K562 (cell line): ENCODE measurements around the gene CEP68. TPM values are rescaled to one million over a fixed set of nuclear protein-coding genes. Genes with fewer than 3 reads are reported as not detected.

Experiments used
- CBX2 ChIP-seq: fragments of 200-600 bp; sonication (generic); IDR thresholded peaks from one replicate; pipeline ENCODE4 v1.6.1; 2012; ENCODE audit warnings: mild to moderate bottlenecking, low read length, inconsistent platforms; ENCODE audit not compliant: insufficient read depth, poor library complexity, severe bottlenecking
- CREBBP ChIP-seq: IDR thresholded peaks from one replicate; pipeline ENCODE4 v1.6.1; 2012; ENCODE audit warnings: low read depth, mild to moderate bottlenecking, control low read depth, inconsistent platforms, low read length
- ETV5 ChIP-seq: sonication (generic); formaldehyde crosslinking; IDR thresholded peaks from 2 replicates; pipeline ENCODE4 v1.4.0; 2020; ENCODE audit warnings: low read depth, mild to moderate bottlenecking, missing genetic modification reagents
- POLR2G ChIP-seq: fragments of 200-400 bp; formaldehyde crosslinking; IDR thresholded peaks from 2 replicates; pipeline ENCODE4 v1.6.1; 2017; ENCODE audit warnings: low read depth, mild to moderate bottlenecking, antibody characterized with exemption, low read length, moderate library complexity
- POU5F1 ChIP-seq: fragments of 150-350 bp; IDR thresholded peaks from 2 replicates; pipeline ENCODE4 v1.6.1; 2014; ENCODE audit warnings: borderline replicate concordance, low read length, low read depth, mild to moderate bottlenecking; ENCODE audit not compliant: partially characterized antibody
- RBM17 ChIP-seq: fragments of 200-400 bp; formaldehyde crosslinking; IDR thresholded peaks from 2 replicates; pipeline ENCODE4 v1.6.1; 2017; ENCODE audit warnings: low read depth, mild to moderate bottlenecking, low read length, borderline replicate concordance
- RNF2 ChIP-seq: sonication (generic); IDR thresholded peaks from 2 replicates; pipeline ENCODE4 v1.6.1; 2016
- TCF3 ChIP-seq: sonication (generic); formaldehyde crosslinking; IDR thresholded peaks from 2 replicates; pipeline ENCODE4 v1.4.0; 2020; ENCODE audit warnings: mild to moderate bottlenecking, missing genetic modification reagents
- ZNF121 ChIP-seq: sonication (generic); formaldehyde crosslinking; conservative IDR thresholded peaks from 2 replicates; pipeline ENCODE4 v1.8.0; 2022; ENCODE audit warnings: missing genetic modification reagents
- ZNF134 ChIP-seq: fragments of 250-450 bp; sonication (Bioruptor Pico); conservative IDR thresholded peaks from 2 replicates; pipeline ENCODE4 v1.4.0; 2020
- ZNF212 ChIP-seq: fragments of 450-650 bp; formaldehyde crosslinking; IDR thresholded peaks from 2 replicates; pipeline ENCODE4 v1.4.0; 2020; ENCODE audit warnings: mild to moderate bottlenecking
- ZNF583 ChIP-seq: fragments of 250-450 bp; sonication (Bioruptor Pico); IDR thresholded peaks from 2 replicates; pipeline ENCODE4 v1.4.0; 2020
- polyA plus RNA-seq, 8 experiments: library from polyadenylated mRNA; depleted of rRNA in 4 of 8; stranded (reverse) in 5 of 8; unstranded in 3 of 8; fragments of >200 nt; fragmentation: Nextera tagmentation in 2 of 8; fragmentation: Illumina TruSeq in 1 of 8; extraction: Ambion mirVana in 2 of 8; extraction: Trizol in 1 of 8; gene quantifications; 2 replicates each; pipeline versions ENCODE4 v1.2.1 to v1.2.3, GENCODE V29; 2011 to 2014; ENCODE audit warnings: inconsistent platforms in 1 of 8, missing spikeins in 1 of 8
- total RNA-seq, 7 experiments: library from RNA; depleted of rRNA in 6 of 7; stranded (reverse); fragments of >200 nt in 6 of 7; fragmentation: Illumina TruSeq in 2 of 7; extraction: Trizol in 2 of 7; gene quantifications; 2 replicates each; pipeline versions ENCODE4 v1.2.1 to v1.2.3, GENCODE V29; 2011 to 2021; ENCODE audit warnings: low replicate concordance in 1 of 7
- TF ChIP-seq, protein P1 (sequence below): fragments of 250-450 bp; sonication (Bioruptor Pico); IDR thresholded peaks from 2 replicates; pipeline ENCODE4 v1.4.0; 2020
- TF ChIP-seq, protein P2 (sequence below), 2 experiments: fragments of 150-350 bp in 1 of 2; IDR thresholded peaks; 2 replicates each; pipeline ENCODE4 v1.6.1; 2012 to 2016; ENCODE audit warnings: low read depth in 2 of 2, low read length in 2 of 2, mild to moderate bottlenecking in 1 of 2, moderate library complexity in 1 of 2
- TF ChIP-seq, protein P3 (sequence below): sonication (generic); formaldehyde crosslinking; IDR thresholded peaks from 2 replicates; pipeline ENCODE4 v1.8.1; 2023; ENCODE audit warnings: mild to moderate bottlenecking, missing genetic modification reagents
- TF ChIP-seq, protein P4 (sequence below): sonication (generic); formaldehyde crosslinking; IDR thresholded peaks from 2 replicates; pipeline ENCODE4 v1.8.0; 2022; ENCODE audit warnings: mild to moderate bottlenecking, missing genetic modification reagents
- TF ChIP-seq, protein P5 (sequence below): fragments of 250-450 bp; sonication (Bioruptor Pico); IDR thresholded peaks from 2 replicates; pipeline ENCODE4 v1.8.0; 2022; ENCODE audit warnings: inconsistent platforms, mild to moderate bottlenecking, moderate library complexity, borderline replicate concordance

The CEP68 gene
- total and polyA plus RNA-seq, 9 of the 15 experiments (the other 6 are each of a cell fraction or from before 2014, with no cell fraction given) = 1.4 to 8.5 (median 5.2) TPM

DNA sequence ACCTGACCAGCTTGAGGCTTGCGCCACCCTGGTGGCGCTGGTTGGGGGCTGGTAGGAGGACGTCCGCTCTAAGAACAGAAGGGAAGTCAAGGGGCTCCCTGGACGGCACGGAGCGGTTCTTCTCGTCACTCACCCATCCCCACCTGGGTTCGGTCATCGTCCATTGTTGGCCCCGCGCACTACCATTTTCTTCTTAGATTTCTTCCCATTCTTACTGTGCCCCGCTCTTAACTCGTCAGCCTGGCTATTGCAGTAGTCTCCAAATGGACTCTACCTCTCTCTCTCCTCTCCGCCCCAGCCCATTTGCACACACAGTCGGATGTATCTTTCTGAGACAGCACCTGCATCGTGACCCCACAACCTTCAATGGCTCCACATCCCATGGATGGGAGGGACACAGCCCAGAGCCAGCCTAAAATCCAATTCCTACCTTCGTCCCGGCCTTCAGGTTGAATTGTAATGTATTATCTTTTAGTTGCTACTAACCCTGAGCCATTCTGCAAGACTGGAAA, 74.5 kb downstream of the CEP68 start (continued):
- TF ChIP-seq, protein P1, sequence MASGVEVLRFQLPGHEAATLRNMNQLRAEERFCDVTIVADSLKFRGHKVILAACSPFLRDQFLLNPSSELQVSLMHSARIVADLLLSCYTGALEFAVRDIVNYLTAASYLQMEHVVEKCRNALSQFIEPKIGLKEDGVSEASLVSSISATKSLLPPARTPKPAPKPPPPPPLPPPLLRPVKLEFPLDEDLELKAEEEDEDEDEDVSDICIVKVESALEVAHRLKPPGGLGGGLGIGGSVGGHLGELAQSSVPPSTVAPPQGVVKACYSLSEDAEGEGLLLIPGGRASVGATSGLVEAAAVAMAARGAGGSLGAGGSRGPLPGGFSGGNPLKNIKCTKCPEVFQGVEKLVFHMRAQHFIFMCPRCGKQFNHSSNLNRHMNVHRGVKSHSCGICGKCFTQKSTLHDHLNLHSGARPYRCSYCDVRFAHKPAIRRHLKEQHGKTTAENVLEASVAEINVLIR = no peak
- TF ChIP-seq ZNF121 (CRISPR knock-in tag) (no peak), CREBBP (no peak), CBX2 (no peak), ZNF212 (CRISPR knock-in tag) (peak; percentile 61; the same call in 1 of the 2 replicates), POU5F1 (no peak), ETV5 (CRISPR knock-in tag) (no peak), RBM17 (no peak), ZNF134 (CRISPR knock-in tag) (no peak), TCF3 (CRISPR knock-in tag) (no peak), POLR2G (no peak; the same call in 1 of the 2 replicates), ZNF583 (no peak), RNF2 (no peak)
- TF ChIP-seq, protein P2, sequence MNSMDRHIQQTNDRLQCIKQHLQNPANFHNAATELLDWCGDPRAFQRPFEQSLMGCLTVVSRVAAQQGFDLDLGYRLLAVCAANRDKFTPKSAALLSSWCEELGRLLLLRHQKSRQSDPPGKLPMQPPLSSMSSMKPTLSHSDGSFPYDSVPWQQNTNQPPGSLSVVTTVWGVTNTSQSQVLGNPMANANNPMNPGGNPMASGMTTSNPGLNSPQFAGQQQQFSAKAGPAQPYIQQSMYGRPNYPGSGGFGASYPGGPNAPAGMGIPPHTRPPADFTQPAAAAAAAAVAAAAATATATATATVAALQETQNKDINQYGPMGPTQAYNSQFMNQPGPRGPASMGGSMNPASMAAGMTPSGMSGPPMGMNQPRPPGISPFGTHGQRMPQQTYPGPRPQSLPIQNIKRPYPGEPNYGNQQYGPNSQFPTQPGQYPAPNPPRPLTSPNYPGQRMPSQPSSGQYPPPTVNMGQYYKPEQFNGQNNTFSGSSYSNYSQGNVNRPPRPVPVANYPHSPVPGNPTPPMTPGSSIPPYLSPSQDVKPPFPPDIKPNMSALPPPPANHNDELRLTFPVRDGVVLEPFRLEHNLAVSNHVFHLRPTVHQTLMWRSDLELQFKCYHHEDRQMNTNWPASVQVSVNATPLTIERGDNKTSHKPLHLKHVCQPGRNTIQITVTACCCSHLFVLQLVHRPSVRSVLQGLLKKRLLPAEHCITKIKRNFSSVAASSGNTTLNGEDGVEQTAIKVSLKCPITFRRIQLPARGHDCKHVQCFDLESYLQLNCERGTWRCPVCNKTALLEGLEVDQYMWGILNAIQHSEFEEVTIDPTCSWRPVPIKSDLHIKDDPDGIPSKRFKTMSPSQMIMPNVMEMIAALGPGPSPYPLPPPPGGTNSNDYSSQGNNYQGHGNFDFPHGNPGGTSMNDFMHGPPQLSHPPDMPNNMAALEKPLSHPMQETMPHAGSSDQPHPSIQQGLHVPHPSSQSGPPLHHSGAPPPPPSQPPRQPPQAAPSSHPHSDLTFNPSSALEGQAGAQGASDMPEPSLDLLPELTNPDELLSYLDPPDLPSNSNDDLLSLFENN (IDR thresholded peaks at IDR 0.05; ENCODE audit: low read depth in 2 of 2, low read length in 2 of 2) = no peak
- TF ChIP-seq, protein P3, sequence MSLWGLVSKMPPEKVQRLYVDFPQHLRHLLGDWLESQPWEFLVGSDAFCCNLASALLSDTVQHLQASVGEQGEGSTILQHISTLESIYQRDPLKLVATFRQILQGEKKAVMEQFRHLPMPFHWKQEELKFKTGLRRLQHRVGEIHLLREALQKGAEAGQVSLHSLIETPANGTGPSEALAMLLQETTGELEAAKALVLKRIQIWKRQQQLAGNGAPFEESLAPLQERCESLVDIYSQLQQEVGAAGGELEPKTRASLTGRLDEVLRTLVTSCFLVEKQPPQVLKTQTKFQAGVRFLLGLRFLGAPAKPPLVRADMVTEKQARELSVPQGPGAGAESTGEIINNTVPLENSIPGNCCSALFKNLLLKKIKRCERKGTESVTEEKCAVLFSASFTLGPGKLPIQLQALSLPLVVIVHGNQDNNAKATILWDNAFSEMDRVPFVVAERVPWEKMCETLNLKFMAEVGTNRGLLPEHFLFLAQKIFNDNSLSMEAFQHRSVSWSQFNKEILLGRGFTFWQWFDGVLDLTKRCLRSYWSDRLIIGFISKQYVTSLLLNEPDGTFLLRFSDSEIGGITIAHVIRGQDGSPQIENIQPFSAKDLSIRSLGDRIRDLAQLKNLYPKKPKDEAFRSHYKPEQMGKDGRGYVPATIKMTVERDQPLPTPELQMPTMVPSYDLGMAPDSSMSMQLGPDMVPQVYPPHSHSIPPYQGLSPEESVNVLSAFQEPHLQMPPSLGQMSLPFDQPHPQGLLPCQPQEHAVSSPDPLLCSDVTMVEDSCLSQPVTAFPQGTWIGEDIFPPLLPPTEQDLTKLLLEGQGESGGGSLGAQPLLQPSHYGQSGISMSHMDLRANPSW (CRISPR knock-in tag) = no peak
- TF ChIP-seq, protein P4, sequence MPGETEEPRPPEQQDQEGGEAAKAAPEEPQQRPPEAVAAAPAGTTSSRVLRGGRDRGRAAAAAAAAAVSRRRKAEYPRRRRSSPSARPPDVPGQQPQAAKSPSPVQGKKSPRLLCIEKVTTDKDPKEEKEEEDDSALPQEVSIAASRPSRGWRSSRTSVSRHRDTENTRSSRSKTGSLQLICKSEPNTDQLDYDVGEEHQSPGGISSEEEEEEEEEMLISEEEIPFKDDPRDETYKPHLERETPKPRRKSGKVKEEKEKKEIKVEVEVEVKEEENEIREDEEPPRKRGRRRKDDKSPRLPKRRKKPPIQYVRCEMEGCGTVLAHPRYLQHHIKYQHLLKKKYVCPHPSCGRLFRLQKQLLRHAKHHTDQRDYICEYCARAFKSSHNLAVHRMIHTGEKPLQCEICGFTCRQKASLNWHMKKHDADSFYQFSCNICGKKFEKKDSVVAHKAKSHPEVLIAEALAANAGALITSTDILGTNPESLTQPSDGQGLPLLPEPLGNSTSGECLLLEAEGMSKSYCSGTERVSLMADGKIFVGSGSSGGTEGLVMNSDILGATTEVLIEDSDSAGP (CRISPR knock-in tag) = 0 out of 2 replicates have a peak, but pooled peaks have one; percentile 34
- TF ChIP-seq, protein P5, sequence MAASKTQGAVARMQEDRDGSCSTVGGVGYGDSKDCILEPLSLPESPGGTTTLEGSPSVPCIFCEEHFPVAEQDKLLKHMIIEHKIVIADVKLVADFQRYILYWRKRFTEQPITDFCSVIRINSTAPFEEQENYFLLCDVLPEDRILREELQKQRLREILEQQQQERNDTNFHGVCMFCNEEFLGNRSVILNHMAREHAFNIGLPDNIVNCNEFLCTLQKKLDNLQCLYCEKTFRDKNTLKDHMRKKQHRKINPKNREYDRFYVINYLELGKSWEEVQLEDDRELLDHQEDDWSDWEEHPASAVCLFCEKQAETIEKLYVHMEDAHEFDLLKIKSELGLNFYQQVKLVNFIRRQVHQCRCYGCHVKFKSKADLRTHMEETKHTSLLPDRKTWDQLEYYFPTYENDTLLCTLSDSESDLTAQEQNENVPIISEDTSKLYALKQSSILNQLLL (CRISPR knock-in tag) = no peak
